IMR-90 (cell line): ENCODE data around the gene KAZN.

Experiments used
- BHLHE40 ChIP-seq: fragments of 150-350 bp; IDR thresholded peaks from 2 replicates; pipeline ENCODE4 v1.6.1; 2016; ENCODE audit warnings: mild to moderate bottlenecking, low read depth, low read length
- CEBPB ChIP-seq: IDR thresholded peaks from 2 replicates; pipeline ENCODE4 v1.6.1; 2012; ENCODE audit warnings: low read depth, low read length, improper control_type of control experiment
- CHD1 ChIP-seq: IDR thresholded peaks from 2 replicates; pipeline ENCODE4 v1.6.1; 2012; ENCODE audit warnings: low read depth, low read length, improper control_type of control experiment
- CTCF ChIP-seq: conservative IDR thresholded peaks from 2 replicates; pipeline ENCODE4 v1.5.1; 2012; ENCODE audit warnings: mild to moderate bottlenecking, low read depth, low read length, improper control_type of control experiment
- FOS ChIP-seq: fragments of 150-350 bp; IDR thresholded peaks from 2 replicates; pipeline ENCODE4 v1.6.1; 2016; ENCODE audit warnings: low read depth, low read length
- MAFK ChIP-seq: IDR thresholded peaks from 2 replicates; pipeline ENCODE4 v1.6.1; 2012; ENCODE audit warnings: low read depth, low read length, improper control_type of control experiment
- MAZ ChIP-seq: IDR thresholded peaks from 2 replicates; pipeline ENCODE4 v1.6.1; 2012; ENCODE audit warnings: low read depth, mild to moderate bottlenecking, low read length, improper control_type of control experiment, moderate library complexity, borderline replicate concordance
- NFE2L2 ChIP-seq: fragments of 150-350 bp; IDR thresholded peaks from 2 replicates; pipeline ENCODE4 v1.6.1; 2016; ENCODE audit warnings: low read depth, mild to moderate bottlenecking, low read length
- POLR2A ChIP-seq: IDR thresholded peaks from 2 replicates; pipeline ENCODE4 v1.6.1; 2012; ENCODE audit warnings: mild to moderate bottlenecking, low read depth, low read length
- RAD21 ChIP-seq: IDR thresholded peaks from 2 replicates; pipeline ENCODE4 v1.6.1; 2012; ENCODE audit warnings: low read length, improper control_type of control experiment
- RCOR1 ChIP-seq: IDR thresholded peaks from 2 replicates; pipeline ENCODE4 v1.6.1; 2012; ENCODE audit warnings: mild to moderate bottlenecking, low read length, improper control_type of control experiment; ENCODE audit not compliant: insufficient replicate concordance
- RFX5 ChIP-seq: IDR thresholded peaks from 2 replicates; pipeline ENCODE4 v1.8.0; 2012; ENCODE audit warnings: low read depth, mild to moderate bottlenecking, low read length, moderate library complexity
- SMC3 ChIP-seq: fragments of 150-350 bp; IDR thresholded peaks from 2 replicates; pipeline ENCODE4 v1.6.1; 2016; ENCODE audit warnings: low read depth, mild to moderate bottlenecking, antibody characterized with exemption, low read length, moderate library complexity
- USF2 ChIP-seq: fragments of 150-350 bp; IDR thresholded peaks from 2 replicates; pipeline ENCODE4 v1.6.1; 2017; ENCODE audit warnings: mild to moderate bottlenecking, antibody characterized with exemption, low read length, low read depth

GRCh38 chr1:14901371-14901954 is 303.0 kb downstream of the KAZN start:
- TF ChIP-seq CEBPB (no peak), CTCF (no peak), RAD21 (no peak), RCOR1 (no peak), BHLHE40 (no peak), MAFK (no peak), MAZ (no peak), POLR2A (no peak), SMC3 (no peak), CHD1 (no peak), FOS (no peak), NFE2L2 (no peak), USF2 (no peak), RFX5 (no peak)
